Cardiac muscle cell (in vitro differentiated cells and primary cell): ENCODE data around the gene GSTK1. TPM values are rescaled to one million over a fixed set of nuclear protein-coding genes. Genes with fewer than 3 reads are reported as not detected.

Experiments
- DNase-seq, 2 donors: peaks; one replicate each; pipeline versions ENCODE4 v3.0.0 to v3.0.0-alpha.2; 2010 to 2017; ENCODE audit warnings: low read depth in 1 of 2, low spot score in 1 of 2
- H3K27ac ChIP-seq: fragments of 200-600 bp; sonication (generic); 2 replicates; pipeline ENCODE4 v1.5.1; 2016
- H3K27me3 ChIP-seq: fragments of 200-600 bp; sonication (generic); 2 replicates; pipeline ENCODE4 v1.6.0; 2016; ENCODE audit warnings: control low read depth
- H3K36me3 ChIP-seq: fragments of 200-600 bp; sonication (generic); 2 replicates; pipeline ENCODE4 v1.5.1; 2016; ENCODE audit warnings: control low read depth
- H3K4me1 ChIP-seq: fragments of 200-600 bp; sonication (generic); 2 replicates; pipeline ENCODE4 v1.8.1; 2017; ENCODE audit warnings: low read depth, mild to moderate bottlenecking, mixed run types
- H3K4me3 ChIP-seq: fragments of 200-600 bp; sonication (generic); 2 replicates; pipeline ENCODE4 v1.5.1; 2016; ENCODE audit warnings: mild to moderate bottlenecking
- H3K9me3 ChIP-seq: fragments of 200-600 bp; sonication (generic); 2 replicates; pipeline ENCODE4 v1.5.1; 2017; ENCODE audit warnings: low read depth, mild to moderate bottlenecking, control low read depth
- polyA plus RNA-seq: library from polyadenylated mRNA; unstranded; fragments of >200 nt; fragmentation: Nextera tagmentation; extraction: Ambion mirVana; gene quantifications from 2 replicates; pipeline ENCODE4 v1.2.1, GENCODE V29; 2016
- total RNA-seq: library from RNA; depleted of rRNA; stranded (reverse); fragments of >200 nt; gene quantifications from 2 replicates; pipeline ENCODE4 v1.2.3, GENCODE V29; 2016
- TF ChIP-seq, protein P1 (sequence below): IDR thresholded peaks from 2 replicates; pipeline ENCODE4 v1.5.1; 2012; ENCODE audit warnings: low read depth, mild to moderate bottlenecking, low read length

The GSTK1 gene
- total and polyA plus RNA-seq, 2 experiments from 2014 or later: 218 to 248 TPM

DNA sequence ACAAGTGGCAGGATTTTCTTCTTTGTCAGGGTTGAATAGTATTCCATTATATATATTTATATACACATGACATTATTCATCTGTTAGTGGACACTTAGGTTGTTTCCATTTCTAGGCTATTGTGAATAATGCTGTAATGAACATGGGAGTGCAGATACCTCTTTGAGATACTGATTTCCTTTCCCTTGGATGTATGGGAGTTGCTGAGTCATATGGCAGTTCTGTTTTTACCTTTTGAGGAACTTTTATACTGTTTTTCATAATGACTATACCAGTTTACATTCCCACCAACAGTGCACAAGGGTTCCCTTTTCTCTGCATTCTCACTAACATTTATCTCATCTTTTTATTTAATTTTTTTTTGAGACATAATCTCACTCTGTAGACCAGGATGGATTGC, 50.9 kb downstream of the GSTK1 start:
- no peaks in the 10 kb centered on the region for H3K9me3 ChIP-seq
- DNase-seq: no peak
- no peaks in the 10 kb centered on the region for H3K27me3 ChIP-seq
- H3K4me1 ChIP-seq: peaks cover 7% of the 10 kb centered on the region
- TF ChIP-seq, protein P1, sequence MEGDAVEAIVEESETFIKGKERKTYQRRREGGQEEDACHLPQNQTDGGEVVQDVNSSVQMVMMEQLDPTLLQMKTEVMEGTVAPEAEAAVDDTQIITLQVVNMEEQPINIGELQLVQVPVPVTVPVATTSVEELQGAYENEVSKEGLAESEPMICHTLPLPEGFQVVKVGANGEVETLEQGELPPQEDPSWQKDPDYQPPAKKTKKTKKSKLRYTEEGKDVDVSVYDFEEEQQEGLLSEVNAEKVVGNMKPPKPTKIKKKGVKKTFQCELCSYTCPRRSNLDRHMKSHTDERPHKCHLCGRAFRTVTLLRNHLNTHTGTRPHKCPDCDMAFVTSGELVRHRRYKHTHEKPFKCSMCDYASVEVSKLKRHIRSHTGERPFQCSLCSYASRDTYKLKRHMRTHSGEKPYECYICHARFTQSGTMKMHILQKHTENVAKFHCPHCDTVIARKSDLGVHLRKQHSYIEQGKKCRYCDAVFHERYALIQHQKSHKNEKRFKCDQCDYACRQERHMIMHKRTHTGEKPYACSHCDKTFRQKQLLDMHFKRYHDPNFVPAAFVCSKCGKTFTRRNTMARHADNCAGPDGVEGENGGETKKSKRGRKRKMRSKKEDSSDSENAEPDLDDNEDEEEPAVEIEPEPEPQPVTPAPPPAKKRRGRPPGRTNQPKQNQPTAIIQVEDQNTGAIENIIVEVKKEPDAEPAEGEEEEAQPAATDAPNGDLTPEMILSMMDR: no peak
- no peak overlapping the region for H3K4me3 ChIP-seq
- no peak overlapping the region for H3K27ac ChIP-seq
- H3K36me3 ChIP-seq: no peaks in the 10 kb centered on the region

DNA sequence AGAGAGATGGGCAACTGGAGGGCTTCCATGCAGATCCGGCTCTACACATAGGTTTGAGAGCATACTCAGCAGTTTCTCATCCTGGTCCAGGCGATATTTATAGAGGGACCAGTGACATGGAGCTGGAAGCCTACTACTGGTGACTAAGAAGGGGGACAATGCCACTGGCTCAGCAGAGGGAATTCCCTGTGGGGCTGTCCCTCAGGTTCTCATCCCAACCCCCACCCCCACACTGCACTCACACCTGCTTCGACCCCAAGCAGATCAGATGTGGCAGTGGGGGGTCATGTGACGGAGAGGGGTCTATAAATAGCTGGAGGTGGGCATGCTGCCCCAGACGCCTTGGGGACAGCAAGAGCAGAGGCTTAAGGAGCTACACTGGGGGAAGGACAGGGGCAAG, 52.5 kb downstream of the GSTK1 start, which contains the start of gene CLCN1:
CLCN1 (plus strand) TSS at position 336 of the 400 bp plus-strand sequence. CDS start 102 bp downstream, outside the sequence.
- no peak for DNase-seq
- no peaks in the 10 kb centered on the region for H3K9me3 ChIP-seq
- no peak within 1 kb of the TSS for H3K4me3 ChIP-seq
- H3K27ac ChIP-seq: no peak within 1 kb of the TSS
- H3K4me1 ChIP-seq: peaks cover 7% of the 10 kb centered on the region
- no peaks in the 10 kb centered on the region for H3K36me3 ChIP-seq
- no peaks in the 10 kb centered on the region for H3K27me3 ChIP-seq
- TF ChIP-seq, protein P1: no peak

DNA sequence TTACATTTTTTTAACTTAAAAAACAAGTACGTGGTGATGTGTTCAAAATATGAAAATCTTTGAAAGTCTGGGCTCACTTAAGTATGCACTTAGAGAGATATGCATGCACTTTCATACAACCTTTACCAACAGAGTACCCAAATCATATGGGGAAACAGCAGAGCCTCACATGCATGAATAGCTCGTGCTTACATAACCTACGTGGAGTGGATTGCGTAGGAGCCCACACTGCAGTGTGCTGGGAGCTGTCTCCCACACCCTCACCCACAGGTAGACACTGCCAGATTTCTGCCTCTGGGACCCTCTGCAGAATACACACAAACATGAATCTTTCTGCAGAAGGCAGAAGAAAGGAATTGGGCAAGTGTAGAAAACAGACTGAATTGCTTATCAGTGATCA, 53.3 kb downstream of the GSTK1 start:
- DNase-seq: no peak
- H3K36me3 ChIP-seq: no peaks in the 10 kb centered on the region
- TF ChIP-seq, protein P1: no peak
- H3K9me3 ChIP-seq: no peaks in the 10 kb centered on the region
- H3K4me1 ChIP-seq: peaks cover 7% of the 10 kb centered on the region
- H3K27ac ChIP-seq: no peak overlapping the region
- no peaks in the 10 kb centered on the region for H3K27me3 ChIP-seq
- no peak overlapping the region for H3K4me3 ChIP-seq

DNA sequence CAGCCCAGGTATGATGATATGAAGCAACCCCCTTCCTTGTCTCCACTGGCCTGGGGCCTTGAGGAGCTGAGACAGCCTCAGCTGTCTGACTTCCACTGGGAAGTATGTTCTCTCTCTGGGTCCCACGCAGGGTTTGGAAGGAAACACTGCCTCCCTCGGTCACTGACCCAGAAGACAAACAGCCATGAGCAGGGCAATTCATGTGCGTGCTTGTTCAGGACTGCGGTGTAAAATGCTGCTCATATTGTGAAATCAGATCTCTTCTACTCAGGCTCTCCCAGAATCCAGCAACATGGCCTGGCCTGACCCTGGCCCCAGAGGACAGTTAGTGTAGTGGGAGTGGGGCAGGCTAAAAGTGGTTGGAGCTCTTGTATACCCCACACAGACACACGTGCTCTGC, 55.4 kb downstream of the GSTK1 start:
- peak in 1 of 2 donors; percentile 61 for DNase-seq
- H3K27me3 ChIP-seq: no peaks in the 10 kb centered on the region
- TF ChIP-seq, protein P1: no peak
- H3K27ac ChIP-seq: no peak overlapping the region
- H3K36me3 ChIP-seq: no peaks in the 10 kb centered on the region
- no peak overlapping the region for H3K4me3 ChIP-seq
- peaks cover 7% of the 10 kb centered on the region for H3K4me1 ChIP-seq
- H3K9me3 ChIP-seq: no peaks in the 10 kb centered on the region

Other genes starting within 250 kb of the GSTK1 start
- 0.60 TPM in 1 of 2 replicates, not detected in the other for gene OR9A2, start 236.3 kb upstream of the GSTK1 start, total RNA-seq
- not detected in 2 replicates for gene OR9A2, start 236.3 kb upstream of the GSTK1 start, polyA plus RNA-seq
- gene OR6V1, start 211.1 kb upstream of the GSTK1 start, total RNA-seq: not detected in 2 replicates
- gene OR6V1, start 211.1 kb upstream of the GSTK1 start, polyA plus RNA-seq: not detected in 2 replicates
- gene PIP, start 131.4 kb upstream of the GSTK1 start, total RNA-seq: not detected in 2 replicates
- not detected in 2 replicates for gene PIP, start 131.4 kb upstream of the GSTK1 start, polyA plus RNA-seq
- not detected in 2 replicates for gene TAS2R39, start 80.0 kb upstream of the GSTK1 start, total RNA-seq
- 0.75 TPM in 1 of 2 replicates, not detected in the other for gene TAS2R39, start 80.0 kb upstream of the GSTK1 start, polyA plus RNA-seq
- not detected in 2 replicates for gene TAS2R40, start 41.4 kb upstream of the GSTK1 start, total RNA-seq
- gene TAS2R40, start 41.4 kb upstream of the GSTK1 start, polyA plus RNA-seq: not detected in 2 replicates
- 0.11 and 0.69 TPM in 2 replicates for gene TMEM139, start 21.5 kb downstream of the GSTK1 start, total RNA-seq
- gene TMEM139, start 21.5 kb downstream of the GSTK1 start, polyA plus RNA-seq: 2.0 and 3.0 TPM in 2 replicates
- 8.6 and 11.1 TPM in 2 replicates for gene CASP2, start 24.9 kb downstream of the GSTK1 start, total RNA-seq
- 6.9 and 8.9 TPM in 2 replicates for gene CASP2, start 24.9 kb downstream of the GSTK1 start, polyA plus RNA-seq
- gene CLCN1, start 52.7 kb downstream of the GSTK1 start, total RNA-seq: 0.11 TPM in 1 of 2 replicates, not detected in the other
- 0.09 TPM in 1 of 2 replicates, not detected in the other for gene CLCN1, start 52.7 kb downstream of the GSTK1 start, polyA plus RNA-seq
- 0.71 and 3.0 TPM in 2 replicates for gene FAM131B, start 99.3 kb downstream of the GSTK1 start, total RNA-seq
- gene FAM131B, start 99.3 kb downstream of the GSTK1 start, polyA plus RNA-seq: 0.14 and 0.26 TPM in 2 replicates
- 43.6 and 57.2 TPM in 2 replicates for gene ZYX, start 117.9 kb downstream of the GSTK1 start, total RNA-seq
- gene ZYX, start 117.9 kb downstream of the GSTK1 start, polyA plus RNA-seq: 98.4 and 101 TPM in 2 replicates
- 0.30 TPM in 1 of 2 replicates, not detected in the other for gene EPHA1, start 145.4 kb downstream of the GSTK1 start, total RNA-seq
- 1.8 and 2.7 TPM in 2 replicates for gene EPHA1, start 145.4 kb downstream of the GSTK1 start, polyA plus RNA-seq
- not detected in 2 replicates for gene TAS2R60, start 180.0 kb downstream of the GSTK1 start, total RNA-seq
- not detected in 2 replicates for gene TAS2R60, start 180.0 kb downstream of the GSTK1 start, polyA plus RNA-seq
- gene TAS2R41, start 214.4 kb downstream of the GSTK1 start, total RNA-seq: not detected in 2 replicates
- not detected in 2 replicates for gene TAS2R41, start 214.4 kb downstream of the GSTK1 start, polyA plus RNA-seq